Thyroid gland (tissue), 4 donors: Measurements from ENCODE around the gene ZBTB42. TPM values are rescaled to one million over a fixed set of nuclear protein-coding genes. Genes with fewer than 3 reads are reported as not detected.

Experiments
- DNase-seq, 2 donors: peaks; one replicate each; pipeline ENCODE4 v3.0.0-alpha.2; 2019
- H3K27ac ChIP-seq, 3 donors: fragments of 200-600 bp; sonication (generic); 1 replicate in 2 of 3; 2 replicates in 1 of 3; pipeline ENCODE4 v1.5.1; 2016 to 2019; ENCODE audit warnings: mild to moderate bottlenecking in 1 of 3, moderate library complexity in 1 of 3
- H3K27me3 ChIP-seq: fragments of 200-600 bp; sonication (generic); one replicate; pipeline ENCODE4 v1.5.1; 2019
- H3K36me3 ChIP-seq, 2 donors: fragments of 200-600 bp; sonication (generic); one replicate each; pipeline ENCODE4 v1.5.1; 2016 to 2019
- H3K4me1 ChIP-seq, 2 donors: fragments of 200-600 bp; sonication (generic); one replicate each; pipeline ENCODE4 v1.5.1; 2017 to 2019
- H3K4me3 ChIP-seq, 3 donors: fragments of 200-600 bp; sonication (generic); replicated peaks in 1 of 3; 1 replicate in 2 of 3; 2 replicates in 1 of 3; pipeline ENCODE4 v1.5.1; 2016; ENCODE audit warnings: mild to moderate bottlenecking in 1 of 3
- H3K9me3 ChIP-seq: fragments of 200-600 bp; sonication (generic); one replicate; pipeline ENCODE4 v1.5.1; 2017
- POLR2A ChIP-seq, 2 donors: fragments of 450-650 bp; IDR thresholded peaks; one replicate each; pipeline ENCODE4 v1.6.1; 2017; ENCODE audit warnings: antibody characterized with exemption in 2 of 2, mild to moderate bottlenecking in 2 of 2, moderate library complexity in 1 of 2
- WGBS, 2 donors: methylation state at CpG; one replicate each; pipeline ENCODE4 v1.1.5; 2017; 5-methylcytosine and 5-hydroxymethylcytosine counted together
- intact Hi-C: fragments of 100-400 bp; cut with DNase I; formaldehyde crosslinking; loops from one replicate; pipeline ENCODE4 v1.15.1; 2023
- total RNA-seq, 4 donors: library from RNA; depleted of rRNA; stranded (reverse); fragments of >200 nt; gene quantifications; one replicate each; pipeline ENCODE4 v1.2.3, GENCODE V29; 2016
- TF ChIP-seq, protein P1 (sequence below), 6 experiments: fragments of 200-600 bp in 3 of 6; fragments of 450-650 bp in 3 of 6; sonication (generic) in 3 of 6; IDR thresholded peaks; one replicate each; pipeline ENCODE4 v1.5.1; 2016 to 2019; ENCODE audit warnings: antibody characterized with exemption in 6 of 6, mild to moderate bottlenecking in 2 of 6, inconsistent platforms in 1 of 6, moderate library complexity in 1 of 6

Gene ZBTB42
- total RNA-seq, 4 donors from 2014 or later = 12.9 to 29.4 (median 16.8) TPM

DNA sequence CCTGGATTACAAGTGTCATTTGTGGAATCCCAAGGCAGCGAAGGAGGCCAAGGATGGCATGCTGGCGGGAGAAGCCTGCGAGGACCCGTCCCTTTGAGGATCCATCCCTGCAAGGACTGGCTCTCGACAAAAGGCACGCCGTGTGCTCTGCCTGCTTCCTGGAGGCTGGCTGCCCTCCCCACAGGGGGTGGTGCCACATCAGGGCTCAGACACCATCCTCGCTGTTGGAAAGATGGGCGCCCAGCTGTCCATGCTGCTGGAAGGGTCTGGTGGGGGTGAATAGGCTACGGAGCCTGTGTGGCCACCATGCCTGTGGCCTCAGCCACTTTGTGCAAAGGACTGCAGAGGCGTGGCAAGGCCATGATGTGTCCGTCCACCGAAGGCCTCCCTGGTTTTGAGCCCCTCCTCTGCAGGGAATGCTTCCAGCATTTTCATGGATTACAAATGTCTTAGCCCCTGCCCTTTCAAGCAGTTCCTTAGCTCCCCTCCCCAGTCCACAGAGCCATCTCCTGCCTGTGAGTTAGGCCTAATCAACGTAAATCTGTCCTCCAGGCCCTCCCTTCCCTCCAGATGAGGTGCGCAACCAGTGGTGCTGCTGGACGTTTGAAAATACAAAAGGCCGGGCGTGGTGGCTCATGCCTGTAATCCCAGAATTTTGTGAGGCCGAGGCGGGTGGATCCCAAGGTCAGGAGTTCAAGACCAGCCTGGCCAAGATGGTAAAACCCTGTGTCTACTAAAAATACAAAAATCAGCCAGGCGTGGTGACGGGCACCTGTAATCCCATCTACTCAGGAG lies 22.1 kb downstream of the ZBTB42 start:
- Histone ChIP-seq H3K27me3 (no peaks in the 10 kb centered on the region), H3K27ac (no peak overlapping the region), H3K4me1 (peaks cover 13 to 17% of the 10 kb centered on the region in 2 donors), H3K36me3 (no peaks in the 10 kb centered on the region), H3K4me3 (no peak overlapping the region), H3K9me3 (no peaks in the 10 kb centered on the region)
- intact Hi-C loops = loop anchor here (10.0 kb wide), 1 partner anchor 152 kb away; the partner anchor contains the start of gene AHNAK2
- 86 to 87% methylated on average over 18 to 19 of the region's 22 CpGs for WGBS, 2 donors
- no peak for DNase-seq
- TF ChIP-seq POLR2A (IDR thresholded peaks at IDR 0.05) = no peak
- TF ChIP-seq, protein P1, sequence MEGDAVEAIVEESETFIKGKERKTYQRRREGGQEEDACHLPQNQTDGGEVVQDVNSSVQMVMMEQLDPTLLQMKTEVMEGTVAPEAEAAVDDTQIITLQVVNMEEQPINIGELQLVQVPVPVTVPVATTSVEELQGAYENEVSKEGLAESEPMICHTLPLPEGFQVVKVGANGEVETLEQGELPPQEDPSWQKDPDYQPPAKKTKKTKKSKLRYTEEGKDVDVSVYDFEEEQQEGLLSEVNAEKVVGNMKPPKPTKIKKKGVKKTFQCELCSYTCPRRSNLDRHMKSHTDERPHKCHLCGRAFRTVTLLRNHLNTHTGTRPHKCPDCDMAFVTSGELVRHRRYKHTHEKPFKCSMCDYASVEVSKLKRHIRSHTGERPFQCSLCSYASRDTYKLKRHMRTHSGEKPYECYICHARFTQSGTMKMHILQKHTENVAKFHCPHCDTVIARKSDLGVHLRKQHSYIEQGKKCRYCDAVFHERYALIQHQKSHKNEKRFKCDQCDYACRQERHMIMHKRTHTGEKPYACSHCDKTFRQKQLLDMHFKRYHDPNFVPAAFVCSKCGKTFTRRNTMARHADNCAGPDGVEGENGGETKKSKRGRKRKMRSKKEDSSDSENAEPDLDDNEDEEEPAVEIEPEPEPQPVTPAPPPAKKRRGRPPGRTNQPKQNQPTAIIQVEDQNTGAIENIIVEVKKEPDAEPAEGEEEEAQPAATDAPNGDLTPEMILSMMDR (IDR thresholded peaks at IDR 0.05) = no peak

DNA sequence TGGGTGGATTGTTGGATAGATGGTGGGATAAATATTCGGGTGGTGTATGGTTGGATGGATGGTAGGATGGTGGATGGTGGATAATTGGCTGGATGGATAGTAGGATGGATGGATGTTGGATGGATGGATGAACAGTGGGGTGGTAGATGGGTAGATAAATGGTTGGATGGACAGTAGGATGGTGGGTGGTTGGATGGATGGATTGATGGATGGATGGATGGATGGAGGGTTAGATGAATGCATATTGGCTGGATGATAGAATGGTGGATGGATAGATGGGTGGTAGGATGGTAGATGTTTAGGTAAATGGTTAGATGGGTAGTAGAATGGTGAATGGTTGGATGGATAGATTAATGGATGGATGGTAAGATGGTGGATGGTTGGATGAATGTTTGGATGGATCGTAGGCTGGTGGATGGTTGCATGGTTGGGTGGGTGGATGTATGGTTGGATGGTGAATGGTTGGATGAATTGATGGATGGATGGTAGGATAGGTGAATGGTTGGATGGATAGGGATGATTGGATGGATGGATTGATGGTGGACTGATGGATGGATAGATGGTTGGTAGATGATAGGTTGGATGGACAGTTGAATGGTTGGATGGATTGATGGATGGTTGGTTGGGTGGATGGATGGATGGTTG lies 23.6 kb downstream of the ZBTB42 start:
- peaks cover 13 to 17% of the 10 kb centered on the region in 2 donors for H3K4me1 ChIP-seq
- no peak overlapping the region for H3K4me3 ChIP-seq
- intact Hi-C loops = loop anchor here (2.0 to 10.0 kb wide), 2 partner anchors 56 to 150 kb away; partner anchors contain the start of gene AHNAK2
- H3K9me3 ChIP-seq = no peaks in the 10 kb centered on the region
- DNase-seq = no peak
- TF ChIP-seq, protein P1 (IDR thresholded peaks at IDR 0.05) = no peak
- TF ChIP-seq POLR2A (IDR thresholded peaks at IDR 0.05) = no peak
- no peak overlapping the region for H3K27ac ChIP-seq
- 96 to 97% methylated on average over 2 of the region's 2 CpGs for WGBS, 2 donors
- no peaks in the 10 kb centered on the region for H3K27me3 ChIP-seq
- H3K36me3 ChIP-seq = no peaks in the 10 kb centered on the region

DNA sequence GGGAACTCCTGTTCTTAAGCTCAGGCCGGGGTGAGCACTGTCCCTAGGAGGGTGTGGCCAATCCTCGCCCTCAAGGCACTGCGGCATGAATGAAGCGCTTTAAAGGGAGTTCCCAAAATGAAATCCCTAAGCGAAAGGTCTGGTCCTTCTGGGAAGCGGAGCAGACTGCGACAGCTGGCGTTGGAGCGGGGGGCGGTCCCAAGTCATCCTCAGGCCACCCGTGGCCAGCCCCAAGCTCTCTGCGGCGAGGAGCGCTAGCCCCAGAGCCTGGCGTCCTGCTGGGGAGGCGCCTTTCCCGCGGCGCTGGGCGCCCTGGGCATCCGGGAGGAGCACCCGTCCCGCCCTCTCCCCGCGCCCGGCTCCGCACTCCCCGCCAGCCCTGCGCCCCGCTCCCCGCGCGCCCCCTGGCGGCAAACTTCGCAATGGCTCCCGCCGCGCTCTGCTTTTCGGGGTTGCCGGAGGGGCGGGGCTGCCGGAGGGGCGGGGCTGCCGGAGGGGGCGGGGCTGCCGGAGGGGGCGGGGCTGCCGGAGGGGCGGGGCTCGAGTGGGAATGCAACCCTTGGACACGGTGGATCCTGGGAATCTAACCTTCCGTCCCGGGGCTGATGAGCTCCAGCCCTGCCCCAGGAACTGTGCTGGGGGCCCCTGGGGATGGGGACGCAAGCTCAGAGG lies 25.4 kb downstream of the ZBTB42 start:
- no peaks in the 10 kb centered on the region for H3K27me3 ChIP-seq
- intact Hi-C loops = loop anchor here (2.0 to 10.0 kb wide), 2 partner anchors 38 to 148 kb away; partner anchors contain the start of genes AHNAK2 and CEP170B
- H3K27ac ChIP-seq = peak overlapping the region in 2 of 3 donors; percentile 35 to 62
- peak; percentile 88 to 91 for DNase-seq
- no peaks in the 10 kb centered on the region for H3K36me3 ChIP-seq
- peaks cover 13 to 17% of the 10 kb centered on the region in 2 donors for H3K4me1 ChIP-seq
- WGBS, 2 donors = 0 to 1% methylated on average over 9 to 17 of the region's 54 CpGs
- no peaks in the 10 kb centered on the region for H3K9me3 ChIP-seq
- TF ChIP-seq POLR2A (IDR thresholded peaks at IDR 0.05) = no peak
- TF ChIP-seq, protein P1 (IDR thresholded peaks at IDR 0.05) = peak; percentile 27 to 95 (median 85)
- H3K4me3 ChIP-seq = peak overlapping the region; percentile 37 to 73 (median 41)

DNA sequence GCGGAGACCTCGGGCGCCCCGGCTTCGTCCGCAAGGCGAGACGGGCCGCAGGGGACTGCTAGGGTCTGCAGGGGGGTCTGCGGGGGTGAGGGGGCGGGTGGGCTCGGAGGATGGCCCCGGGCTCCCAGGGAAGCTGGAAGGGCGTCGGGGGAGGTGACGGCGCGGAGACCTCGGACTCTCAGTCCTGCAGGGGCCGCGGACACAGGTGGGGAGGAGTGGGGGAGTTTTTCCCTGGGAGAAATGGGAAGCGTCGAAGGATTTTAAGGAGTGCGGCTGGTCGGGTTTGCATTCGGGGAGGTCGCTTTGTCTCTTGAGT lies 25.9 kb downstream of the ZBTB42 start:
- Histone ChIP-seq H3K4me1 (peaks cover 13 to 17% of the 10 kb centered on the region in 2 donors), H3K9me3 (no peaks in the 10 kb centered on the region), H3K27me3 (no peaks in the 10 kb centered on the region), H3K4me3 (peak overlapping the region in 1 of 3 donors; percentile 41), H3K27ac (peak overlapping the region in 1 of 3 donors; percentile 52), H3K36me3 (no peaks in the 10 kb centered on the region)
- no peak for DNase-seq
- WGBS, 2 donors = 0 to 5% methylated on average over 6 to 25 of the region's 27 CpGs
- intact Hi-C loops = loop anchor here (2.0 to 10.0 kb wide), 2 partner anchors 38 to 148 kb away; partner anchors contain the start of genes AHNAK2 and CEP170B
- TF ChIP-seq, protein P1 (IDR thresholded peaks at IDR 0.05) = no peak
- no peak for TF ChIP-seq POLR2A (IDR thresholded peaks at IDR 0.05)
